ENCODE measurements around the gene SMARCD3. TPM values are rescaled to one million over a fixed set of nuclear protein-coding genes. Genes with fewer than 3 reads are reported as not detected.
A peak's percentile ranks its signal among the peaks of the same experiment; 100 is the strongest.

SMARCD3 gene
- total and polyA plus RNA-seq, 2 of the 13 experiments (the other 11 are each of a cell fraction or from before 2014, with no cell fraction given), result 0.20 to 0.62 TPM

- TF ChIP-seq PAXIP1 (CRISPR knock-in tag; conservative IDR thresholded peaks at IDR 0.05), result peak; percentile 41; the same call in 1 of the 2 replicates
- no peak for TF ChIP-seq AGO2 (optimal IDR thresholded peaks at IDR 0.05; ENCODE audit: low read depth, low read length)
- no peak for TF ChIP-seq PAX8 (CRISPR knock-in tag; IDR thresholded peaks at IDR 0.05; ENCODE audit: borderline replicate concordance)
- TF ChIP-seq BRD4 (CRISPR knock-in tag; IDR thresholded peaks at IDR 0.05), result 0 out of 2 replicates have a peak, but pooled peaks have one; percentile 14
- TF ChIP-seq, protein P1, sequence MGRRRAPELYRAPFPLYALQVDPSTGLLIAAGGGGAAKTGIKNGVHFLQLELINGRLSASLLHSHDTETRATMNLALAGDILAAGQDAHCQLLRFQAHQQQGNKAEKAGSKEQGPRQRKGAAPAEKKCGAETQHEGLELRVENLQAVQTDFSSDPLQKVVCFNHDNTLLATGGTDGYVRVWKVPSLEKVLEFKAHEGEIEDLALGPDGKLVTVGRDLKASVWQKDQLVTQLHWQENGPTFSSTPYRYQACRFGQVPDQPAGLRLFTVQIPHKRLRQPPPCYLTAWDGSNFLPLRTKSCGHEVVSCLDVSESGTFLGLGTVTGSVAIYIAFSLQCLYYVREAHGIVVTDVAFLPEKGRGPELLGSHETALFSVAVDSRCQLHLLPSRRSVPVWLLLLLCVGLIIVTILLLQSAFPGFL (CRISPR knock-in tag; IDR thresholded peaks at IDR 0.05), result no peak
- no peak for TF ChIP-seq SSRP1 (CRISPR knock-in tag; IDR thresholded peaks at IDR 0.05)
- TF ChIP-seq HNRNPUL1 (IDR thresholded peaks at IDR 0.05; ENCODE audit: low read depth, low read length), result no peak
- TF ChIP-seq, protein P2, sequence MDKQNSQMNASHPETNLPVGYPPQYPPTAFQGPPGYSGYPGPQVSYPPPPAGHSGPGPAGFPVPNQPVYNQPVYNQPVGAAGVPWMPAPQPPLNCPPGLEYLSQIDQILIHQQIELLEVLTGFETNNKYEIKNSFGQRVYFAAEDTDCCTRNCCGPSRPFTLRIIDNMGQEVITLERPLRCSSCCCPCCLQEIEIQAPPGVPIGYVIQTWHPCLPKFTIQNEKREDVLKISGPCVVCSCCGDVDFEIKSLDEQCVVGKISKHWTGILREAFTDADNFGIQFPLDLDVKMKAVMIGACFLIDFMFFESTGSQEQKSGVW (CRISPR knock-in tag; IDR thresholded peaks at IDR 0.05; ENCODE audit: borderline replicate concordance), result no peak
- no peak for TF ChIP-seq CHCHD3 (CRISPR knock-in tag; IDR thresholded peaks at IDR 0.05)
- no peak for TF ChIP-seq PPARG (CRISPR knock-in tag; conservative IDR thresholded peaks at IDR 0.05)
- TF ChIP-seq ZNF350 (CRISPR knock-in tag; IDR thresholded peaks at IDR 0.05; ENCODE audit: borderline replicate concordance, low read depth), result peak; percentile 81; the same call in 1 of the 2 replicates
- TF ChIP-seq SETDB1 (CRISPR knock-in tag; IDR thresholded peaks at IDR 0.05; ENCODE audit: borderline replicate concordance), result no peak
- TF ChIP-seq MTF1 (CRISPR knock-in tag; IDR thresholded peaks at IDR 0.05), result no peak
- no peak for TF ChIP-seq AHR (CRISPR knock-in tag; IDR thresholded peaks at IDR 0.05)
- no peak for TF ChIP-seq ZNF674 (CRISPR knock-in tag; IDR thresholded peaks at IDR 0.05; ENCODE audit: low read depth)
- TF ChIP-seq ZNF549 (CRISPR knock-in tag; IDR thresholded peaks at IDR 0.05), result no peak
- TF ChIP-seq MIER2 (CRISPR knock-in tag; IDR thresholded peaks at IDR 0.05), result no peak
- peak; percentile 90; the same call in 1 of the 2 replicates for TF ChIP-seq ZNF788 (CRISPR knock-in tag; IDR thresholded peaks at IDR 0.05; ENCODE audit: borderline replicate concordance)
- TF ChIP-seq POLR2A (IDR thresholded peaks at IDR 0.05; ENCODE audit: insufficient read depth in 1 of 2, low read depth in 2 of 2, low read length in 2 of 2), result peak; percentile 68 to 72
- TF ChIP-seq SNAPC2 (CRISPR knock-in tag; IDR thresholded peaks at IDR 0.05), result no peak
- TF ChIP-seq RBM39 (IDR thresholded peaks at IDR 0.05; ENCODE audit: low read depth, low read length, poor library complexity, severe bottlenecking), result peak; percentile 31
- TF ChIP-seq SOX5 (CRISPR knock-in tag; IDR thresholded peaks at IDR 0.05; ENCODE audit: borderline replicate concordance), result peak; percentile 50; the same call in 1 of the 2 replicates
- no peak for TF ChIP-seq ZNF564 (CRISPR knock-in tag; IDR thresholded peaks at IDR 0.05)
- TF ChIP-seq TP53 (CRISPR knock-in tag; conservative IDR thresholded peaks at IDR 0.05), result 0 out of 2 replicates have a peak, but pooled peaks have one; percentile 49
- no peak for TF ChIP-seq SNAI1 (CRISPR knock-in tag; IDR thresholded peaks at IDR 0.05; ENCODE audit: borderline replicate concordance)
- TF ChIP-seq, protein P3, sequence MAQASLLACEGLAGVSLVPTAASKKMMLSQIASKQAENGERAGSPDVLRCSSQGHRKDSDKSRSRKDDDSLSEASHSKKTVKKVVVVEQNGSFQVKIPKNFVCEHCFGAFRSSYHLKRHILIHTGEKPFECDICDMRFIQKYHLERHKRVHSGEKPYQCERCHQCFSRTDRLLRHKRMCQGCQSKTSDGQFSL (CRISPR knock-in tag; IDR thresholded peaks at IDR 0.05), result no peak
Observed at GRCh38 chr7:151226875-151227782, 21.4 kb downstream of the SMARCD3 start, which contains the start of gene ABCF2 (continued).

Measured in HepG2 (cell line).